Activated CD8-positive, alpha-beta memory T cell treated with anti-CD3 and anti-CD28 coated beads, Interleukin-2, amount 50 U/mL, for 4 hours (primary cell): Measurements from ENCODE around the gene ASB13.
"Not testable (repeated sequence)": the region's sequence is repeated elsewhere in the genome, so short reads cannot be mapped to it uniquely, and the experiment has no call there.

Source experiments
- DNase-seq: peaks from one replicate; pipeline ENCODE4 v3.0.0-alpha.2; 2020

The ASB13 gene

GRCh38 chr10:5603848-5604170 lies 62.6 kb downstream of the ASB13 start:
- no peak for DNase-seq

- no peak for DNase-seq
Observed at GRCh38 chr10:5603091-5603847, 63.1 kb downstream of the ASB13 start.

GRCh38 chr10:5601826-5602495 lies 64.4 kb downstream of the ASB13 start:
- no peak for DNase-seq

- no peak for DNase-seq
Observed at GRCh38 chr10:5600908-5601307, 65.5 kb downstream of the ASB13 start.

- no peak for DNase-seq
Observed at GRCh38 chr10:5599613-5600520, 66.5 kb downstream of the ASB13 start.

GRCh38 chr10:5598085-5598690 lies 68.2 kb downstream of the ASB13 start:
- DNase-seq: no peak

- DNase-seq: no peak
Observed at GRCh38 chr10:5596611-5597341, 69.6 kb downstream of the ASB13 start.

- DNase-seq: no peak
Observed at GRCh38 chr10:5595994-5596471, 70.4 kb downstream of the ASB13 start.

GRCh38 chr10:5595591-5595990 lies 70.8 kb downstream of the ASB13 start:
- DNase-seq: no peak

- DNase-seq: no peak
Observed at GRCh38 chr10:5595095-5595494, 71.3 kb downstream of the ASB13 start.

- DNase-seq: no peak
Observed at GRCh38 chr10:5594271-5595049, 71.9 kb downstream of the ASB13 start.

- not testable (repeated sequence) for DNase-seq
Observed at GRCh38 chr10:5593347-5593746, 73.0 kb downstream of the ASB13 start.

GRCh38 chr10:5592070-5592469 lies 74.3 kb downstream of the ASB13 start:
- no peak for DNase-seq

- DNase-seq: no peak
Observed at GRCh38 chr10:5591336-5591824, 75.0 kb downstream of the ASB13 start.

GRCh38 chr10:5590816-5591215 lies 75.6 kb downstream of the ASB13 start:
- no peak for DNase-seq

GRCh38 chr10:5589661-5590511 lies 76.5 kb downstream of the ASB13 start:
- no peak for DNase-seq

- no peak for DNase-seq
Observed at GRCh38 chr10:5589011-5589660, 77.3 kb downstream of the ASB13 start.
